Liver (tissue), 3 donors: ENCODE data around the gene UHRF2.

ENCODE experiments used
- ATF3 ChIP-seq: IDR thresholded peaks from 2 replicates; pipeline ENCODE4 v1.6.1; 2016; ENCODE audit warnings: antibody characterized with exemption
- CTCF ChIP-seq: fragments of 150-350 bp; IDR thresholded peaks from 2 replicates; pipeline ENCODE4 v1.5.1; 2017; ENCODE audit warnings: improper control_type of control experiment, low read depth, low read length; ENCODE audit not compliant: missing input control
- EGR1 ChIP-seq, 2 donors: IDR thresholded peaks; 2 replicates each; pipeline ENCODE4 v1.6.1; 2016 to 2018; ENCODE audit warnings: antibody characterized with exemption in 2 of 2, low read depth in 2 of 2
- GABPA ChIP-seq, 2 donors: IDR thresholded peaks in 1 of 2; conservative IDR thresholded peaks in 1 of 2; 2 replicates each; pipeline ENCODE4 v1.6.1; 2016; ENCODE audit warnings: antibody characterized with exemption in 2 of 2, mild to moderate bottlenecking in 1 of 2, moderate library complexity in 1 of 2
- HNF4A ChIP-seq, 2 donors: conservative IDR thresholded peaks; 2 replicates each; pipeline ENCODE4 v1.6.1; 2016; ENCODE audit warnings: antibody characterized with exemption in 2 of 2, mild to moderate bottlenecking in 2 of 2
- JUND ChIP-seq, 2 donors: IDR thresholded peaks; 2 replicates each; pipeline ENCODE4 v1.6.1; 2016; ENCODE audit warnings: antibody characterized with exemption in 2 of 2
- MAX ChIP-seq: IDR thresholded peaks from 2 replicates; pipeline ENCODE4 v1.6.1; 2016; ENCODE audit warnings: antibody characterized with exemption
- REST ChIP-seq: IDR thresholded peaks from 2 replicates; pipeline ENCODE4 v1.6.1; 2016; ENCODE audit warnings: antibody characterized with exemption, mild to moderate bottlenecking
- RXRA ChIP-seq, 2 donors: IDR thresholded peaks; 2 replicates each; pipeline ENCODE4 v1.6.1; 2017 to 2018; ENCODE audit warnings: antibody characterized with exemption in 2 of 2, mild to moderate bottlenecking in 1 of 2
- TAF1 ChIP-seq: conservative IDR thresholded peaks from 2 replicates; pipeline ENCODE4 v1.6.1; 2016; ENCODE audit warnings: antibody characterized with exemption, mild to moderate bottlenecking
- ZBTB33 ChIP-seq: IDR thresholded peaks from 2 replicates; pipeline ENCODE4 v1.6.1; 2016; ENCODE audit warnings: antibody characterized with exemption
- donor health status: healthy.
- donor health status: healthy.

- no peak for TF ChIP-seq CTCF
- TF ChIP-seq TAF1, result no peak
- no peak for TF ChIP-seq GABPA (IDR thresholded peaks at IDR 0.05 in 1 of 2, conservative IDR thresholded peaks at IDR 0.05 in 1 of 2)
- no peak for TF ChIP-seq RXRA (IDR thresholded peaks at IDR 0.05)
- TF ChIP-seq HNF4A (conservative IDR thresholded peaks at IDR 0.05), result no peak
- TF ChIP-seq ATF3, result no peak
- TF ChIP-seq MAX, result no peak
- TF ChIP-seq REST, result no peak
- TF ChIP-seq JUND (IDR thresholded peaks at IDR 0.05), result no peak
- no peak for TF ChIP-seq ZBTB33
- TF ChIP-seq EGR1 (IDR thresholded peaks at IDR 0.05; ENCODE audit: low read depth in 2 of 2), result no peak
Observed at GRCh38 chr9:6414247-6414641, 1.2 kb downstream of the UHRF2 start.
